ENCODE data around the gene TBC1D10A. TPM values are rescaled to one million over a fixed set of nuclear protein-coding genes. Genes with fewer than 3 reads are reported as not detected.

TBC1D10A gene
- total RNA-seq, 2 donors from 2014 or later: 31.5 to 54.2 TPM

DNA sequence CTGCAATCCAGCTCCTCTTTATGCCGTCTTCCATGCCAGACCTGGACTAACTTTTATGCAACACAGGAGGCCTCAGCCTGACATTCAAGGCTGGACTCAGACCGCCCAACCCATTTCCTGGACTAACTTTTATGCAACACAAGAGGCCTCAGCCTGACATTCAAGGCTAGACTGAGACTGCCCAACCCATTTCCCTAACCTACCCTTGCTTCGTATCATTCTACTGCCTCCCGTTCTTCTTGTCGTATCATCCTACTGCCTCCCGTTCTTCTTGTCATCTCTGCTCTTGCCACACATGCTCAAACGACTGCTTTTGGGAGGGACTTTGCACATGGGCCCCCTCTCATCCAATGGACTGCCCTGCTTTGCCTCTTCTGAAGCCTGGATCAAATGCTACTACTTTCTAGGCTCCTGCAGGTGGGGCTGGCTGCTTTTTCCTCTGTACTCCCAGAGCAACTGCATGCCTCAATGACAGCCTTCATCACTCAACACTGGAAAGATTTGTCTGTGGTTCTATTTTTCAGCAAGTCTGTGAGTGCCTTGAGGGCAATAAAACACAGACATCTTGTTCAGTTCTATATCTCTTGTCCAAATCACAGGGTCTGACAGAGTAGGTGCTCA, 7.8 kb downstream of the TBC1D10A start:
- Histone ChIP-seq H3K27ac (peak overlapping the region; percentile 13 to 15), H3K27me3 (replicated peaks; ENCODE audit: insufficient read depth) (no peaks in the 10 kb centered on the region), H3K36me3 (peaks cover 6% of the 10 kb centered on the region), H3K4me3 (no peak overlapping the region), H3K4me1 (ENCODE audit: control insufficient read depth in 1 of 2, low read depth in 2 of 2) (peaks cover 68 to 92% of the 10 kb centered on the region in 2 donors), H3K9me3 (no peaks in the 10 kb centered on the region)
- DNase-seq (ENCODE audit: low spot score) (no peak), ATAC-seq (ENCODE audit: insufficient number of reproducible peaks, low FRiP score, low read depth) (no peak)
- TF ChIP-seq CTCF (IDR thresholded peaks at IDR 0.05): no peak

DNA sequence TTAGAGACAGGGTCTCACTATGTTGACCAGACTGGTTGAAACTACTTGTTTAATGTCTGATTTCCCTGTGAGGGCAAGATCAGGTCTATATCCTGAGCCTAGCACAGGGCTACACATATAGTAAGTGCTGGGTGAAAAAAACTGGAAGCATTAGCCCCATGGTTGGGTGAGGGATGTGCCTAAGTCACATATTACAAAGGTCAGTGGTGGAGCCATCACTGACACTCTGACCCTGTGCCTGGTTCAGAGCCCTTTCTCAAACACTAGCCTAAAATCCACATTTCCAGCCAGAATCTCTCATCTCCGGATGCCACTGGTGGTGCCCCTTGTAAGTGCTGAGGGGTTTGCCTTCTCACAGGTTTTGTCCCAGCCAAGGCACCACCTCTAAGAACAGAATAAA, 9.0 kb downstream of the TBC1D10A start:
- Histone ChIP-seq H3K27me3 (replicated peaks; ENCODE audit: insufficient read depth) (no peaks in the 10 kb centered on the region), H3K27ac (no peak overlapping the region), H3K9me3 (no peaks in the 10 kb centered on the region), H3K4me1 (ENCODE audit: control insufficient read depth in 1 of 2, low read depth in 2 of 2) (peaks cover 62 to 88% of the 10 kb centered on the region in 2 donors), H3K4me3 (no peak overlapping the region), H3K36me3 (peaks cover 6% of the 10 kb centered on the region)
- DNase-seq (ENCODE audit: low spot score): no peak
- TF ChIP-seq CTCF (IDR thresholded peaks at IDR 0.05): no peak
- ATAC-seq (ENCODE audit: insufficient number of reproducible peaks, low FRiP score, low read depth): no peak

DNA sequence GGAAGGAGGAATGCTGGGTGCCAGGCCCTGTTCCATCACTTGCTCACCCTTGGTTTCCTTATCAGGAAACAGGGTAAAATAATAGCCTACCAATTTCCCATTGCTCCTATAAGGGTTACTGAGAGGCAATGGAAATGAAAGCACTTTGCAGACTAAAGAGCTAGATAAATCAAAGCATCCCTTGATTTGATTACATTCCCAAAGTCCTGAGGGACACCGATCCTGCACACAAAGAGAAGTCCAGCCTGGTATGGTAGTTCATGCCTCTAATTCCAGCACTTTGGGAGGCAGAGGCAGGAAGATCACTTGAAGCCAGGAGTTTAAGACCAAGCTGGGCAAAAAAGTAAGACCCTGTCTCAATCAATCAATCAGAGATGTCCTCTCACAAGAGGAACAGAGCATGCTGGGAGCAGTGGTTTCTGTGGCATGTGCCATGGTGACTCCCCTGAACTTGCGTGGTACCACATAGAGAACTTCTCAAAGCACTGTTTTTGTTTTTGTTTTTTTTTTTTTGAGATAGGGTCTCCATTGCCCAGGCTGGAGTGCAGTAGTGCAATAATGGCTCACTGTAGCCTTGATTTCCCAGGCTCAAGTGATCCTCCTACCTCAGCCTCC, 10.7 kb downstream of the TBC1D10A start:
- ATAC-seq (ENCODE audit: insufficient number of reproducible peaks, low FRiP score, low read depth): no peak
- TF ChIP-seq CTCF (IDR thresholded peaks at IDR 0.05): no peak
- Histone ChIP-seq H3K4me1 (ENCODE audit: control insufficient read depth in 1 of 2, low read depth in 2 of 2) (peaks cover 59 to 88% of the 10 kb centered on the region in 2 donors), H3K27me3 (replicated peaks; ENCODE audit: insufficient read depth) (no peaks in the 10 kb centered on the region), H3K36me3 (peaks cover 6% of the 10 kb centered on the region), H3K9me3 (no peaks in the 10 kb centered on the region), H3K4me3 (no peak overlapping the region), H3K27ac (peak overlapping the region; percentile 14 to 27)
- DNase-seq (ENCODE audit: low spot score): no peak

DNA sequence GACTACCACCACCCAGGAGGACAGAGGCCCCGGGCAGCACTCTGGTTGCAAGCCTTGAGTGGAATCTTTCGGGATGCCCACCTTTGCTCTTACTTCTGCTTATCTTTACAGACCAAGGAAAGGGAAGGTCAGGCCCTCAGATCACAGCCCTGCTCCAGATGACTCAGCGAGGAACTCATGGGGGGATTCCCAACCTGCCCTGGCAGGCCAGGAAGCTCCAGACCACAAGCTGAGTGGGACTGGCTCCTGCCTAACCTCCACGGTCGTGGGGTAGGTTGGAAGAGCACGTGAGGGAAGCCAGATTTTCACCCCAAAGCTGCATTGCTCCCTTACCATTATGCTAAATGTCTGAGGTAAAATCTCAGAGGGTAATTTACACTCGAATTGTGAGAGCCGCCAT, 11.8 kb downstream of the TBC1D10A start:
- no peaks in the 10 kb centered on the region for H3K27me3 ChIP-seq (replicated peaks; ENCODE audit: insufficient read depth)
- DNase-seq (ENCODE audit: low spot score) (no peak), ATAC-seq (ENCODE audit: insufficient number of reproducible peaks, low FRiP score, low read depth) (no peak)
- H3K36me3 ChIP-seq: peaks cover 1% of the 10 kb centered on the region
- TF ChIP-seq CTCF (IDR thresholded peaks at IDR 0.05): no peak
- H3K4me1 ChIP-seq (ENCODE audit: control insufficient read depth in 1 of 2, low read depth in 2 of 2): peaks cover 59 to 88% of the 10 kb centered on the region in 2 donors
- H3K4me3 ChIP-seq: no peak overlapping the region
- no peak overlapping the region for H3K27ac ChIP-seq
- H3K9me3 ChIP-seq: no peaks in the 10 kb centered on the region

- ATAC-seq (ENCODE audit: insufficient number of reproducible peaks, low FRiP score, low read depth): no peak
- Histone ChIP-seq H3K36me3 (no peaks in the 10 kb centered on the region), H3K4me3 (no peak overlapping the region), H3K27ac (peak overlapping the region; percentile 19 to 37), H3K4me1 (ENCODE audit: control insufficient read depth in 1 of 2, low read depth in 2 of 2) (peaks cover 61 to 88% of the 10 kb centered on the region in 2 donors), H3K9me3 (no peaks in the 10 kb centered on the region), H3K27me3 (replicated peaks; ENCODE audit: insufficient read depth) (no peaks in the 10 kb centered on the region)
- no peak for TF ChIP-seq CTCF (IDR thresholded peaks at IDR 0.05)
- DNase-seq (ENCODE audit: low spot score): no peak
These were observed 13.0 kb downstream of the TBC1D10A start for GRCh38 chr22:30313527-30314363.
